Measurements from ENCODE around the gene WBP2NL. TPM values are rescaled to one million over a fixed set of nuclear protein-coding genes. Genes with fewer than 3 reads are reported as not detected.

The WBP2NL gene
- total RNA-seq, 3 donors from 2014 or later (not counting 1 experiment from before 2014, with no cell fraction given) = 1.7 to 3.6 (median 3.0) TPM

DNA sequence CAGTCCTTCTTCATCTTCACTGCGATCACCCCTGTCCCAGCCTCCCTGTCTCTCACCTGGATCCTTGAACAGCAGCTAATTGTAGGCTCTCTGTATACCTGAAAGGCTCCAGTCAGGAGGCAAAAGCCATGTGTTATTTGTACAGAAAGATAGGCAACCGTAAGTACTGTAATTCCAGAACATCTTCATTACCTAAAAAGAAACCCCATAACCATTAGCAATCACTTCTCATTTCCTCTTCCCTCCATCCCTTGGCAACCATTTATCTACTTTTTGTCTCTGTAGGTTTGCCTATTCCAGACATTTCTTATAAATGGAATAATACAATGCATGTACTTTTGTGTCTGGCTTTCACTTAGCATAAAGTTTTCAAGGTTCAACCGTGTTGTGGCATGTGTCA is 54.2 kb downstream of the WBP2NL start:
- no peaks in the 10 kb centered on the region for H3K9me3 ChIP-seq (ENCODE audit: control insufficient read depth, insufficient read depth, low read length)
- 85% methylated on average over 3 of the region's 3 CpGs for WGBS (ENCODE audit: insufficient coverage)
- Mint-ChIP-seq H3K4me1 (no peaks in the 10 kb centered on the region), H3K27me3 (ENCODE audit: low read depth in 2 of 2) (no peaks in the 10 kb centered on the region), H3K9me3 (peaks cover 7 to 9% of the 10 kb centered on the region in 2 donors), H3K4me3 (no peak overlapping the region), H3K27ac (no peak overlapping the region), H3K36me3 (peaks cover 15% of the 10 kb centered on the region)
- no peak overlapping the region for H3K27ac ChIP-seq (ENCODE audit: low read length)
- no peaks in the 10 kb centered on the region for H3K4me1 ChIP-seq (ENCODE audit: control insufficient read depth, insufficient read depth, low read length)
- TF ChIP-seq, protein P1, sequence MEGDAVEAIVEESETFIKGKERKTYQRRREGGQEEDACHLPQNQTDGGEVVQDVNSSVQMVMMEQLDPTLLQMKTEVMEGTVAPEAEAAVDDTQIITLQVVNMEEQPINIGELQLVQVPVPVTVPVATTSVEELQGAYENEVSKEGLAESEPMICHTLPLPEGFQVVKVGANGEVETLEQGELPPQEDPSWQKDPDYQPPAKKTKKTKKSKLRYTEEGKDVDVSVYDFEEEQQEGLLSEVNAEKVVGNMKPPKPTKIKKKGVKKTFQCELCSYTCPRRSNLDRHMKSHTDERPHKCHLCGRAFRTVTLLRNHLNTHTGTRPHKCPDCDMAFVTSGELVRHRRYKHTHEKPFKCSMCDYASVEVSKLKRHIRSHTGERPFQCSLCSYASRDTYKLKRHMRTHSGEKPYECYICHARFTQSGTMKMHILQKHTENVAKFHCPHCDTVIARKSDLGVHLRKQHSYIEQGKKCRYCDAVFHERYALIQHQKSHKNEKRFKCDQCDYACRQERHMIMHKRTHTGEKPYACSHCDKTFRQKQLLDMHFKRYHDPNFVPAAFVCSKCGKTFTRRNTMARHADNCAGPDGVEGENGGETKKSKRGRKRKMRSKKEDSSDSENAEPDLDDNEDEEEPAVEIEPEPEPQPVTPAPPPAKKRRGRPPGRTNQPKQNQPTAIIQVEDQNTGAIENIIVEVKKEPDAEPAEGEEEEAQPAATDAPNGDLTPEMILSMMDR (IDR thresholded peaks at IDR 0.05) = no peak
- DNase-seq (no peak), ATAC-seq (no peak)
- H3K4me3 ChIP-seq (ENCODE audit: low read length) = no peak overlapping the region
- H3K36me3 ChIP-seq (ENCODE audit: control insufficient read depth, insufficient read depth, low read length) = no peaks in the 10 kb centered on the region
- no peaks in the 10 kb centered on the region for H3K27me3 ChIP-seq (ENCODE audit: control insufficient read depth, insufficient read depth, low read length)
- intact Hi-C loops (cut with micrococcal nuclease) = no loop called here

DNA sequence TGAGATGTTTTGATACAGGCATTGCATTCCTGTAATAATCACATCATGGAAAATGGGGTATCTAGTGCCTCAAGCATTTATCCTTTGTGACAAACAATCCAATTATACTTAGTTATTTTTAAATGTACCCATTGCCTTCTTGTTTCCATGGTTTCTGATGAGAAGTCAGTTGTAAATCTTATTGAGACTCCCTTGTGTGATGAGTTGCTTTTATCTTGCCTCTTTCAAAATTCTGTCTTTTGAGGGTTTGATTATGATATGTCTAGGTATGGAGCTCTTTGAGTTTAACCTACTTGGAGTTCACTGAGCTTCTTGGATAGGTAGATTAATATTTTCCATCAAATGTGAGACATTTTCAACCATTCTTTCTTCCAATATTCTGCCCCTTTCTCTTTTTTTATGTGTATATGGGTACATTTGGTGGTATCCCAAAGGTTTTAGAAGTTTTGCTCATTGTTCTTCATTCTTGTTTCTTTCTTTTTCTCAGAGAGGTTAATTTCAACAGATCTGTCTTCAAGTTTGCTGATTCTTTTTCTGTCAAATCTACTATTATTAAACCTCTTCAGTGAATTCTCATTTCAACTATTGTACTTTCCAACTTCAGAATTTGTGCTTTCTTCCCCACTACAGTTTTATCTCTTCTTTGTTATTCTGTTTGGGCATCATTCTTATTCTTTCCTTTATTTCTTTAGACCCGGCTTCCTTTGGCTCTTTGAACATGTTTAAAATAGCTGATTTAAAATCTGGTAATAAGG is 58.3 kb downstream of the WBP2NL start:
- Histone ChIP-seq H3K4me3 (ENCODE audit: low read length) (no peak overlapping the region), H3K27ac (ENCODE audit: low read length) (no peak overlapping the region), H3K4me1 (ENCODE audit: control insufficient read depth, insufficient read depth, low read length) (no peaks in the 10 kb centered on the region), H3K27me3 (ENCODE audit: control insufficient read depth, insufficient read depth, low read length) (no peaks in the 10 kb centered on the region), H3K36me3 (ENCODE audit: control insufficient read depth, insufficient read depth, low read length) (peaks cover 20% of the 10 kb centered on the region), H3K9me3 (ENCODE audit: control insufficient read depth, insufficient read depth, low read length) (no peaks in the 10 kb centered on the region)
- ATAC-seq = no peak
- Mint-ChIP-seq H3K4me1 (no peaks in the 10 kb centered on the region), H3K27me3 (ENCODE audit: low read depth in 2 of 2) (no peaks in the 10 kb centered on the region), H3K4me3 (no peak overlapping the region), H3K36me3 (peaks cover 22% of the 10 kb centered on the region), H3K27ac (no peak overlapping the region), H3K9me3 (peaks cover 7 to 9% of the 10 kb centered on the region in 2 donors)
- WGBS (ENCODE audit: insufficient coverage) = no CpG with 5 or more reads among the region's 1 CpG
- TF ChIP-seq, protein P1 (IDR thresholded peaks at IDR 0.05) = no peak
- intact Hi-C loops (cut with micrococcal nuclease) = no loop called here
- DNase-seq = no peak

DNA sequence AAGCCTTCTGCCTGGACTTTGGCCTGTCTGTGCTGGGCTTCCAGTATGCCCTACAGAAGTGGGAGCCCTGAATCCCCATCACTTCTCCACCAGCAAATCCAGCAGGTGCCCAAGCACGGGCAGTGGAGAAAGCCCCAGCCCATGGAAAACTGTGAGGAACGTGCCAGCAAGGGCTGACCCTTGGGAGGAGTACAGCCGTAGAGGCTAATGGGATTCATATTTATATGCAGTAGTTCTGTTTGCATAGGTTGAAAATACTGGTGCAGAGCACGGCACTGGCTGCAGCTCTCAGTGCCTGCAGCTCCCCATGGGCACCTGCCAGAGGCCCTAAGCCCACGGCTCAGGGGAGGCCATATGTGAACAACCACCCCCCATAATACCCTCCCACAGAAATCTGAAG is 61.9 kb downstream of the WBP2NL start:
- DNase-seq (no peak), ATAC-seq (no peak)
- Mint-ChIP-seq H3K9me3 (peaks cover 7 to 9% of the 10 kb centered on the region in 2 donors), H3K4me1 (no peaks in the 10 kb centered on the region), H3K27me3 (ENCODE audit: low read depth in 2 of 2) (no peaks in the 10 kb centered on the region), H3K27ac (no peak overlapping the region), H3K4me3 (no peak overlapping the region), H3K36me3 (peaks cover 22% of the 10 kb centered on the region)
- Histone ChIP-seq H3K27me3 (ENCODE audit: control insufficient read depth, insufficient read depth, low read length) (no peaks in the 10 kb centered on the region), H3K36me3 (ENCODE audit: control insufficient read depth, insufficient read depth, low read length) (peaks cover 30% of the 10 kb centered on the region), H3K27ac (ENCODE audit: low read length) (no peak overlapping the region), H3K4me3 (ENCODE audit: low read length) (no peak overlapping the region), H3K4me1 (ENCODE audit: control insufficient read depth, insufficient read depth, low read length) (no peaks in the 10 kb centered on the region), H3K9me3 (ENCODE audit: control insufficient read depth, insufficient read depth, low read length) (no peaks in the 10 kb centered on the region)
- WGBS (ENCODE audit: insufficient coverage) = 99% methylated on average over 5 of the region's 5 CpGs
- intact Hi-C loops (cut with micrococcal nuclease) = no loop called here
- TF ChIP-seq, protein P1 (IDR thresholded peaks at IDR 0.05) = no peak

DNA sequence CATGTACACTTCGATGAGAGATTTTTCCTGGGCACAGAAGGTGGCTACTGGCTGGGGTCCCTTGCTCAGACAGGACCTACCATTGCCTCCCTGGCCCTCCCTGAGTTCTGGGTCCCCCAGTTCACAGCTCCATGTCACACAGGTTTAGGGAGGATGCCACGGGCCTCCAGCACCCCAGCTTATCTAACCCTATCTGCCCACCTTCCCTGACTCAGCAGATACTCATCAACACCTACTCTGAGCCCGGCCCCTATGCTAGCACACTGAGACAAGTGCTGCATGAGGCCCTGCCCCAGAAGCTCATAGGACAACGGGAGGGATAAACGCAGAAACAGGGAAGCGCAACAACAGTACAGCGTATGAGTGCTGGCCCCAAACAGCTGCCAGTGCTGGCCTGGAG is 62.5 kb downstream of the WBP2NL start:
- Histone ChIP-seq H3K36me3 (ENCODE audit: control insufficient read depth, insufficient read depth, low read length) (peaks cover 33% of the 10 kb centered on the region), H3K27me3 (ENCODE audit: control insufficient read depth, insufficient read depth, low read length) (no peaks in the 10 kb centered on the region), H3K4me3 (ENCODE audit: low read length) (no peak overlapping the region), H3K4me1 (ENCODE audit: control insufficient read depth, insufficient read depth, low read length) (no peaks in the 10 kb centered on the region), H3K9me3 (ENCODE audit: control insufficient read depth, insufficient read depth, low read length) (no peaks in the 10 kb centered on the region), H3K27ac (ENCODE audit: low read length) (no peak overlapping the region)
- Mint-ChIP-seq H3K4me3 (no peak overlapping the region), H3K4me1 (no peaks in the 10 kb centered on the region), H3K36me3 (peaks cover 22% of the 10 kb centered on the region), H3K27ac (no peak overlapping the region), H3K9me3 (peaks cover 6 to 7% of the 10 kb centered on the region in 2 donors), H3K27me3 (ENCODE audit: low read depth in 2 of 2) (no peaks in the 10 kb centered on the region)
- DNase-seq (no peak), ATAC-seq (no peak)
- intact Hi-C loops (cut with micrococcal nuclease) = no loop called here
- TF ChIP-seq, protein P1 (IDR thresholded peaks at IDR 0.05) = no peak
- WGBS (ENCODE audit: insufficient coverage) = 96% methylated on average over 7 of the region's 7 CpGs

All from natural killer cell (primary cell).